ENCODE data around the gene PEAK3. TPM values are rescaled to one million over a fixed set of nuclear protein-coding genes. Genes with fewer than 3 reads are reported as not detected.

Gene PEAK3
- total and polyA plus RNA-seq, 10 of the 15 experiments (the other 5 are each of a cell fraction or from before 2014, with no cell fraction given) = 0.03 to 0.10 (median 0.05) TPM; not detected in 7

DNA sequence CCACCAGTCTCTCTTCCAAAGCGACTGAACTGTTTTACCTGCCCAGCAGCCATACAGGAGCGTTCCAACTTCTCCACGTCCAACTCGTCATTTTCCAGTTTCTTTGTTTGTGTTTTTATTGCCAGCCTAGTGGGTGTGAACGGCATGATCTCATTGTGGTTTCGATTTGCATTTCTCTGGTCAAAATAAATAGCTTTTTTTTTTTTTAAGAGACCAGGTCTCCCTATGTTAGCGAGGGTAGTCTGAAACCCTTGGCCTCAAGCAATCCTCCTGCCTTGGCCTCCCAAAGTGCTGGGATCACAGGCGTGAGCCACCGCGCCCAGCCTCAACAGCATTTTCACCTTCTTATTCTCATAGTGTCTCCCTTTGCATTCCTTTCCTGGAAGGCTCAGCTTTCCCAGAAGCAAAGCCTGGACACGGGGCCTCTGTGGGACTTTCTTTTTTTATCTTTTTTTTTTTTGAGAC lies 21.6 kb downstream of the PEAK3 start:
- Histone ChIP-seq H3K27ac (ENCODE audit: control insufficient read depth, insufficient read depth) (no peak overlapping the region), H2AFZ (ENCODE audit: control insufficient read depth, low read depth, low read length) (no peak overlapping the region), H3K9me3 (replicated peaks; ENCODE audit: control insufficient read depth, insufficient read depth, low read length) (no peaks in the 10 kb centered on the region), H3K9ac (ENCODE audit: control insufficient read depth, insufficient read depth, low read length) (no peak overlapping the region), H3K79me2 (ENCODE audit: control insufficient read depth, insufficient read depth, low read length) (no peaks in the 10 kb centered on the region), H3K27me3 (replicated peaks in 1 of 2; ENCODE audit: control insufficient read depth in 2 of 2, insufficient read depth in 2 of 2, low read length in 1 of 2) (no peaks in the 10 kb centered on the region; a peak in 1 of 4 replicates), H4K20me1 (ENCODE audit: control insufficient read depth, insufficient read depth) (no peaks in the 10 kb centered on the region), H3K4me2 (ENCODE audit: control insufficient read depth, insufficient read depth) (peak overlapping the region; percentile 38; the same call in 1 of the 2 replicates), H3K36me3 (ENCODE audit: control insufficient read depth in 2 of 2, insufficient read depth in 2 of 2, low read length in 1 of 2) (no peaks in the 10 kb centered on the region), H3K4me1 (ENCODE audit: control insufficient read depth, insufficient read depth, low read length) (peaks cover 19% of the 10 kb centered on the region), H3K4me3 (no peak overlapping the region)
- no TSS peak for BruUV-seq (replicated peaks)
- ChIA-PET SMC1A (ENCODE audit: uncharacterized antibody, unreplicated experiment) (interaction anchor here (0.7 to 5.4 kb wide), 7 partner anchors 21 to 352 kb away, joined by 3 to 46 read pairs (median 3); partner anchors contain the start of gene PLEKHJ1), RAD21 (ENCODE audit: unreplicated experiment) (interaction anchor here (0.8 to 5.4 kb wide), 7 partner anchors 11 to 108 kb away, joined by 3 to 72 read pairs (median 3); partner anchors contain the start of gene SF3A2), POLR2A (interaction anchor here (0.5 to 4.7 kb wide), 8 partner anchors 11 to 174 kb away, joined by 3 to 54 read pairs (median 4); partner anchors contain the start of genes PLEKHJ1 and TIMM13), CTCF (interaction anchor here (0.9 to 6.7 kb wide), 6 partner anchors 14 to 105 kb away, joined by 4 to 130 read pairs (median 12); partner anchors contain the start of gene PLEKHJ1)
- FAIRE-seq (no peak), DNase-seq (ENCODE audit: low read depth, low spot score) (no peak), ATAC-seq (peak; percentile 64)
- intact Hi-C loops (cut with micrococcal nuclease; ENCODE audit: unreplicated experiment) = loop anchor here (10.0 kb wide), 1 partner anchor 166 kb away; the partner anchor contains the start of genes IZUMO4 and MOB3A
- in situ Hi-C loops (cut with MboI) = no loop called here
- WGBS (ENCODE audit: insufficient coverage, insufficient replicate concordance, low lambda C conversion rate, missing lambda C conversion rate) = 26% methylated on average over 11 of the region's 11 CpGs
- no peak for TF ChIP-seq NR2C2 (IDR thresholded peaks at IDR 0.05; ENCODE audit: borderline replicate concordance, control insufficient read depth, insufficient read length, low read depth)
- no peak for TF ChIP-seq BACH1 (IDR thresholded peaks at IDR 0.05; ENCODE audit: borderline replicate concordance)
- TF ChIP-seq EZH2 (IDR thresholded peaks at IDR 0.05; ENCODE audit: borderline replicate concordance, control insufficient read depth, low read depth, low read length) = no peak
- no peak for TF ChIP-seq MTA2 (IDR thresholded peaks at IDR 0.05; ENCODE audit: low read depth)
- no peak for TF ChIP-seq GABPA (IDR thresholded peaks at IDR 0.05; ENCODE audit: low read depth)
- TF ChIP-seq HDAC6 (IDR thresholded peaks at IDR 0.05; ENCODE audit: unreplicated experiment) = no peak
- no peak for TF ChIP-seq POLR2AphosphoS2 (IDR thresholded peaks at IDR 0.05; ENCODE audit: low read depth, low read length)
- TF ChIP-seq HDAC2 (IDR thresholded peaks at IDR 0.05) = no peak
- peak in 1 of 2 experiments; percentile 47; a peak in 2 of 4 replicates for TF ChIP-seq EP300 (IDR thresholded peaks at IDR 0.05; ENCODE audit: borderline replicate concordance in 1 of 2, control insufficient read depth in 1 of 2, low read depth in 2 of 2, low read length in 2 of 2)
- TF ChIP-seq, protein P1, sequence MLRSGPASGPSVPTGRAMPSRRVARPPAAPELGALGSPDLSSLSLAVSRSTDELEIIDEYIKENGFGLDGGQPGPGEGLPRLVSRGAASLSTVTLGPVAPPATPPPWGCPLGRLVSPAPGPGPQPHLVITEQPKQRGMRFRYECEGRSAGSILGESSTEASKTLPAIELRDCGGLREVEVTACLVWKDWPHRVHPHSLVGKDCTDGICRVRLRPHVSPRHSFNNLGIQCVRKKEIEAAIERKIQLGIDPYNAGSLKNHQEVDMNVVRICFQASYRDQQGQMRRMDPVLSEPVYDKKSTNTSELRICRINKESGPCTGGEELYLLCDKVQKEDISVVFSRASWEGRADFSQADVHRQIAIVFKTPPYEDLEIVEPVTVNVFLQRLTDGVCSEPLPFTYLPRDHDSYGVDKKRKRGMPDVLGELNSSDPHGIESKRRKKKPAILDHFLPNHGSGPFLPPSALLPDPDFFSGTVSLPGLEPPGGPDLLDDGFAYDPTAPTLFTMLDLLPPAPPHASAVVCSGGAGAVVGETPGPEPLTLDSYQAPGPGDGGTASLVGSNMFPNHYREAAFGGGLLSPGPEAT (IDR thresholded peaks at IDR 0.05; ENCODE audit: low read depth) = peak; percentile 69
- TF ChIP-seq, protein P2, sequence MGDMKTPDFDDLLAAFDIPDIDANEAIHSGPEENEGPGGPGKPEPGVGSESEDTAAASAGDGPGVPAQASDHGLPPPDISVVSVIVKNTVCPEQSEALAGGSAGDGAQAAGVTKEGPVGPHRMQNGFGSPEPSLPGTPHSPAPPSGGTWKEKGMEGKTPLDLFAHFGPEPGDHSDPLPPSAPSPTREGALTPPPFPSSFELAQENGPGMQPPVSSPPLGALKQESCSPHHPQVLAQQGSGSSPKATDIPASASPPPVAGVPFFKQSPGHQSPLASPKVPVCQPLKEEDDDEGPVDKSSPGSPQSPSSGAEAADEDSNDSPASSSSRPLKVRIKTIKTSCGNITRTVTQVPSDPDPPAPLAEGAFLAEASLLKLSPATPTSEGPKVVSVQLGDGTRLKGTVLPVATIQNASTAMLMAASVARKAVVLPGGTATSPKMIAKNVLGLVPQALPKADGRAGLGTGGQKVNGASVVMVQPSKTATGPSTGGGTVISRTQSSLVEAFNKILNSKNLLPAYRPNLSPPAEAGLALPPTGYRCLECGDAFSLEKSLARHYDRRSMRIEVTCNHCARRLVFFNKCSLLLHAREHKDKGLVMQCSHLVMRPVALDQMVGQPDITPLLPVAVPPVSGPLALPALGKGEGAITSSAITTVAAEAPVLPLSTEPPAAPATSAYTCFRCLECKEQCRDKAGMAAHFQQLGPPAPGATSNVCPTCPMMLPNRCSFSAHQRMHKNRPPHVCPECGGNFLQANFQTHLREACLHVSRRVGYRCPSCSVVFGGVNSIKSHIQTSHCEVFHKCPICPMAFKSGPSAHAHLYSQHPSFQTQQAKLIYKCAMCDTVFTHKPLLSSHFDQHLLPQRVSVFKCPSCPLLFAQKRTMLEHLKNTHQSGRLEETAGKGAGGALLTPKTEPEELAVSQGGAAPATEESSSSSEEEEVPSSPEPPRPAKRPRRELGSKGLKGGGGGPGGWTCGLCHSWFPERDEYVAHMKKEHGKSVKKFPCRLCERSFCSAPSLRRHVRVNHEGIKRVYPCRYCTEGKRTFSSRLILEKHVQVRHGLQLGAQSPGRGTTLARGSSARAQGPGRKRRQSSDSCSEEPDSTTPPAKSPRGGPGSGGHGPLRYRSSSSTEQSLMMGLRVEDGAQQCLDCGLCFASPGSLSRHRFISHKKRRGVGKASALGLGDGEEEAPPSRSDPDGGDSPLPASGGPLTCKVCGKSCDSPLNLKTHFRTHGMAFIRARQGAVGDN (IDR thresholded peaks at IDR 0.05) = no peak
- no peak for TF ChIP-seq RAD51 (IDR thresholded peaks at IDR 0.05)
- TF ChIP-seq, protein P3, sequence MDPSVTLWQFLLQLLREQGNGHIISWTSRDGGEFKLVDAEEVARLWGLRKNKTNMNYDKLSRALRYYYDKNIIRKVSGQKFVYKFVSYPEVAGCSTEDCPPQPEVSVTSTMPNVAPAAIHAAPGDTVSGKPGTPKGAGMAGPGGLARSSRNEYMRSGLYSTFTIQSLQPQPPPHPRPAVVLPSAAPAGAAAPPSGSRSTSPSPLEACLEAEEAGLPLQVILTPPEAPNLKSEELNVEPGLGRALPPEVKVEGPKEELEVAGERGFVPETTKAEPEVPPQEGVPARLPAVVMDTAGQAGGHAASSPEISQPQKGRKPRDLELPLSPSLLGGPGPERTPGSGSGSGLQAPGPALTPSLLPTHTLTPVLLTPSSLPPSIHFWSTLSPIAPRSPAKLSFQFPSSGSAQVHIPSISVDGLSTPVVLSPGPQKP (IDR thresholded peaks at IDR 0.05; ENCODE audit: low read depth, low read length) = no peak
- TF ChIP-seq ESRRA (IDR thresholded peaks at IDR 0.05; ENCODE audit: low read length) = no peak
- TF ChIP-seq, protein P4, sequence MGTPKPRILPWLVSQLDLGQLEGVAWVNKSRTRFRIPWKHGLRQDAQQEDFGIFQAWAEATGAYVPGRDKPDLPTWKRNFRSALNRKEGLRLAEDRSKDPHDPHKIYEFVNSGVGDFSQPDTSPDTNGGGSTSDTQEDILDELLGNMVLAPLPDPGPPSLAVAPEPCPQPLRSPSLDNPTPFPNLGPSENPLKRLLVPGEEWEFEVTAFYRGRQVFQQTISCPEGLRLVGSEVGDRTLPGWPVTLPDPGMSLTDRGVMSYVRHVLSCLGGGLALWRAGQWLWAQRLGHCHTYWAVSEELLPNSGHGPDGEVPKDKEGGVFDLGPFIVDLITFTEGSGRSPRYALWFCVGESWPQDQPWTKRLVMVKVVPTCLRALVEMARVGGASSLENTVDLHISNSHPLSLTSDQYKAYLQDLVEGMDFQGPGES (IDR thresholded peaks at IDR 0.05) = no peak
- TF ChIP-seq NFXL1 (IDR thresholded peaks at IDR 0.05; ENCODE audit: borderline replicate concordance) = no peak
